HG02678 (cell line): ENCODE measurements around the gene KNOP1.
"Not testable (repeated sequence)": the region's sequence is repeated elsewhere in the genome, so short reads cannot be mapped to it uniquely, and the experiment has no call there.

Source experiments
- ATAC-seq: cut with Tn5 transposase; IDR thresholded peaks from one replicate; pipeline ENCODE4 v1.9.1; 2021; ENCODE audit warnings: mild to moderate bottlenecking, moderate library complexity; ENCODE audit not compliant: unreplicated experiment

Gene KNOP1

DNA sequence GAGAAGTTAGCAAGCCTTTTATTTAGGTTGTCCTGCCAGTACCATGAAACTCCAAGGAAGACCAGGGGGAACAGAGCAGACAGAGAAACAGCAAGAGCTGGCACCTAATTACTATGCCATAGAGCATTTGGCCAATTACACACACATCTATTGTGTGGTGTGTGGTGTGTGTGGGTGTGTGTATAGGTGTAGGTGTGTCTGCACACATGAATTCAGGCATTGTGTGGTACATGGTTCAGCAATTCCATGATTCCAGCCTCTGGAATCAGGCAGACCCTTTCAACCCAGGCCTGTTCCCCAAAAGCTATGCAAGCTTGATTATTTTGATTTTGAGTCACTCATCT, 25.8 kb upstream of the KNOP1 start:
- ATAC-seq = no peak

DNA sequence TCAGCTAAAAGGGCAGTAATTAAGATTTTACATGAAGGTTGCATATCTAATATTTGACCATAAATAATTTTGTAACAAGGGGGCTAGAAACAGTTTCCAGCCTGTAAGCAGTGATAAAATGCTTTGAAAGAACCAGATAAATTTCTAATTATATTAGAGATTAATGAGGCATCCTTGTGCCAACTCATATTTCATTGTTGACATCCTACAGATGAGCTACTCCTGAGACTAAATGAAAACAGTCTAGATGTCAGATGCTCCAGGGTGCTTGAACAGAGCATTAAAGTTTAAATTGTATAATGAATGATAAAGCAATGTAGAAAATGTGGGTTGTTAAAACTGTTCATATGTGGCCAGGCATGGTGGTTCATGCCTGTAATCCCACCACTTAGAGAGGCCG, 23.3 kb upstream of the KNOP1 start:
- ATAC-seq = no peak

DNA sequence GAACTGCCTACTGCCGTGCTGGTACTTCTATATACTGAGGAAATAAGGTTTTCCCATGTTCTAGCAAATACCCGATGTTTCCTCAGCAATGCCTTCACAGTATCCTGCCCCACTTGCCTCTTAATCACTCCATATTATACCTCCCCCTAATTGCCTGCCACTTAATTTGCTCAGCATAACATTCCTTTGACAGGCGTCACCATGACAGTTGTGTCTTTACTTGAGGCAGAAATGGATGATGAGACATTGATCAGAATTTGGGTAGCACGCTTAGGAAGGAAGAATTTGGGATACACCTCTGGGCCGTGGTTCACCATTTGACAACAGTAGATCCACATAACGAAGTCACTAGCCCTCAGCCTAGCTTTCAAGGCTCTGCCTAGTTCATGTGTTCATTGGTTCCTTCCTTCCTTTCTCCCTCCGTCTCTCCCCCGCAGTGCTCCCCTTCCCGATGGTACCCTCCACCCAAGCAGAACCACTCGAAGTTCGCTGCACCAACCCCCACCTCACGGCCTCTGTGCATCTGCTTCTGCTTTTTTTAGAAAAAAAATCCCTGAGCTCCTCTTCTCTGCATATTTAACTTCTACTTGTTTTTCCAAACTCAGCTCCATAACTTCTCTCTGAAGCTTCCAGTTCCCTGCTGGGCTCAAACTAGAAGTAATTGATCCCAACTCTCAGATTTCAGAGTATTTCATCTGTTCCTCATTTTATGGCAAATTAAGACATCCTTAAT, 19.4 kb upstream of the KNOP1 start:
- no peak for ATAC-seq

GRCh38 chr16:19735074-19735867, 17.2 kb upstream of the KNOP1 start:
- no peak for ATAC-seq

- ATAC-seq = no peak
These were observed 15.5 kb upstream of the KNOP1 start for GRCh38 chr16:19733551-19733950.

DNA sequence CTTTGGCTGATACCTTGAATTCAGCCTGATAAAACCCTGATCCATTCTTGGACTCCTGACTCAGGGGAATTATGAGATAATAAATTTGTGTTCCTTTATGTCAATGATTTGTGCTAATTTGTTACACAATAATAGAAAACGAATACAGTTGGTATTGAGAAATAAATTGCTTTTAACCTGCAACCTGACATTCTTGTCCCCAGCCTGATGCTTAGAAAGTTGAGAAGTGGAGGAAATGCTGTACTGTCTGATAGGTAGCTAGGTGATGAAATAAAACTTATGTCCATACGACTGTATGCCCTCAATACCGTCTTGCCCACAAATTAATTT, 10.6 kb upstream of the KNOP1 start:
- no peak for ATAC-seq

GRCh38 chr16:19722981-19723380, 5.0 kb upstream of the KNOP1 start:
- ATAC-seq = no peak

GRCh38 chr16:19722269-19722952, 4.4 kb upstream of the KNOP1 start:
- no peak for ATAC-seq

- ATAC-seq = no peak
These were observed 568 bp upstream of the KNOP1 start for GRCh38 chr16:19718624-19718965.

GRCh38 chr16:19717314-19717713, 713 bp downstream of the KNOP1 start:
- ATAC-seq = no peak

GRCh38 chr16:19716728-19717127, 1.3 kb downstream of the KNOP1 start:
- not testable (repeated sequence) for ATAC-seq

- no peak for ATAC-seq
These were observed 1.8 kb downstream of the KNOP1 start for GRCh38 chr16:19716183-19716582.

- ATAC-seq = no peak
These were observed 2.5 kb downstream of the KNOP1 start for GRCh38 chr16:19715566-19715965.

DNA sequence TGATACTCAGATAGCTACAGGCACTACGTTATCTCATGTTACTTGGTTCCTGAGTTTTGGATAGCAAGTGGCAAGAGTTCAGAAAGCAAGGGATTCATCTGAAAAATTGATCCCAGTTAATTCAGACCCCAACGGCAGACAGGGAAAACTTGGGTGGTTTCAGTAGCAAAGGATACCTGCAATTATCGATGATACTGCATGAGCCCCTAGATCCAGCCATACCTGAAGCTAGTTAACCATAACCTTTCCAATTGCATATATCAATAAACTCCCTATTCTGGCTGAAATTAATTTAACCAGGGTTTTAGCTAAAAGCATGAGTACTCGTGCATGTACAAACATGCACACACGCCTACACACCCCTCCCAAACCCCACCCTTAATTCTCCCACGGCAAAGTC, 4.3 kb downstream of the KNOP1 start:
- ATAC-seq = no peak

GRCh38 chr16:19712418-19713058, 5.5 kb downstream of the KNOP1 start:
- ATAC-seq = no peak

DNA sequence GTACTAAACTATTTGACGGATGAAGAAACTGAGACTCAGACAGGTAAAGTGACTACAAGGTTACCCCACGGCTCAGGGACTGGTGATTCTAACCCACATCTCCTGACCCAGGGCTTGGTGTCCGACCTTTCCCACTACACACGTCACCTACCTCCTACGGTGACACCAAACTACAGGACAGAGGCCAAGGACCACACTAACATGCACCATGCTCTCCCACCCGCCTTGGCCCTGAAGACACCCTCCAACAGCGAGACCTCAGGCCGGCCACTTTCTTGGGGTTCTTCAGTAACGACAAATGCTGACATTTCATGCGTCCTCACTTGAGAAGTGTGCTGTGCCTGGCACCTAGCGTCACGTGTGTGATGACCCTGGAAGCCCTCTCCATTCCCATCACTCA, 6.4 kb downstream of the KNOP1 start:
- no peak for ATAC-seq

DNA sequence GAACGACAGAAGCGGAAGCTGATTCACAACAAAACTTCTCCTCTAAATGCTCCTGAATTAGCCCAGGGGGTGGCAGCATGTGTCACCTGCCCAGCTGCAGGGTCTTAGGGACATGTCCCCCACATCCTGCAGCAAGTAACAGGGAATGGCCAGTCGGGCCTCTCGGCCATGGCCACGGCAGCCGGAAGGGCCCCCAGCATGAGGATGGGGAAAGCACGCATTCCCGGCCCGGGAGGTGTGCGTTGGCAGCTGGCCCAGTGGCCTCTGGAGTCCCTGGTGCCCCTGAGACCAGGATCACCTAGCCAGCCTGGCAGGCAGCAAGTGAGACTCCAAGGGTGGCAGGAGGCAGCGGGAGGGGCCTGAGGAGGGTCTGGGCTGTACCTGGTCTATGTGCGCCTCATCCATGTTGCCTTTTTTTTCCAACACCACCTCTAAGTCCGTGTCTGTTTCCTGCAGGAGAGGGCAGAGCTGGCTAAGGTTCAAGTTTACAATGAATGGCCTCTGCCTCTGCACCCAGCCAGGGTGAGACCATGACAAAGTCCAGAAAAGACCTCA, 7.0 kb downstream of the KNOP1 start:
- no peak for ATAC-seq

DNA sequence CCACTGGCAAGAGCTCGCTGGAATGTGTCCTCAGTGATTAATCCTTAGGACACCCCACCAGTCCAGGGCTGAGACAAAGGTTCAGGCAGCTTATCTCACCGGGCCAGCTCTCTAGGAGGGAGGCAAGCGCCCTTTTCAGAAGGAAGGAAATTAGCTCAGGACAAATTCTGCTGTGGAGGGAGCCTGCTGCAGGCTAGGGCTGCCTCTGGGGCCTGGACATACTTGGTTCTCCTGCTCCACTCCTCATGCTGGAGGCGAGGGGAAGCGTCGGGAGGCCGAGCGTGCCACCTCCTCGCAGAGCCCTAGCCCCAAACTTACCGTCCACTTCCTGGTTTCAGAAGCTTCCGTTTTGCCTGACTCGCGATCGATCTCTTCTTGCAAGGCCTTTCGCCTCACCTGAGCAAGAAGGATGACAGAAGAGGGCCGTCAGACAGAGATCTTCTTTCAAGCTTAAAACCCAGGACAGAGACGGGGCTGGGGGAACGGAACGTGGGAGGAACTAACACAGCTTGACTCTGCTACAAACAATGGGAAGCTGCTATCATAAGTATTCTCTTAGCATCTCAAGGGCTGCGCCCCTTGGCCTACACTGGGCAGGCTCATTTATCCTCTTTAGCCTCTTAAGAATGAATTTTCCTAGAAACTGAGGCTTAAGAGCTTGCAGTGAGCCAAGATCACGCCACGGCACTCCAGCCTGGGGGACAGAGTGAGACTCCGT, 7.7 kb downstream of the KNOP1 start:
- no peak for ATAC-seq

DNA sequence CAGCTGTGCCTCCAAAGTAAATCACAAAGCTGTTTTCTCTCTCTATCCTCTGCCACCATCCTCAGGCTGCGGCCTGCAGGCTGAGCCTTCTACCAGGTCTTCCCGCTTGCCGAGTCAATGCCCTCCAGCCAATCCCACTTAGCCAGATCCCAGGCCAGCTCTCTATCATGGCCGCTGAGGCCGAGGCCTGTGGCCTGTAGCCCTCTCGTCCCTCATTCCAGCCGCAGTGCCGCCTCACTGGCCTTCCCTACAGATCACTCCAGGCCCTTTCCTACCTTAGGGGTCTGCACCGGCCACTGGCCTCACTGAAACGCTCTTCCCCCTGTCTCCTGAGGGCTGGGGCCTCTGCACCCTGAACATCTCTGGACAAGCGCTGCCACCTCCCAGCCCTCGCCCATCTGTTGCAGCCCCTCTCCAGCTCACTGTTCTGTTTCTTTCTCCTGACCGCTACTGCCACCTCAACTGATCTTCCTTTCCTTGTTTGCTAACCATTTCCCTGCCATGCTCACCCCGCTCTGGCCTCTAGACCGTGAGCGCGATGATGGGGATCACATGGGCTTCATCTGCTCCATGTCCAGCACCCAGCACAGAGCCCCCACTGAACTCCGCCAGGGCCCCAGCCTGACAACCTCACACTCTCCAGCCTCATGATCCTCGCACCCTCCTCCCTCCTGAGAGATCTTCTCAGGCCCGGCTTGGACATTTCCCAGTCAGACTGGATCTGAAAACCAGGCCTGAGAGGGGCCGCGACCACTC, 8.5 kb downstream of the KNOP1 start:
- no peak for ATAC-seq
